SU-DHL-6 (cell line): Measurements from ENCODE around the gene ITGA8.

Experiments
- CTCF ChIP-seq: fragments of 200-600 bp; sonication (generic); IDR thresholded peaks from one replicate; pipeline ENCODE4 v1.5.1; 2017; ENCODE audit warnings: antibody characterized with exemption, mild to moderate bottlenecking, low read length, moderate library complexity; ENCODE audit not compliant: insufficient read depth, poor library complexity, severe bottlenecking
- EZH2phosphoT487 ChIP-seq: fragments of 200-600 bp; sonication (generic), shearing (Covaris generic); conservative IDR thresholded peaks from 2 replicates; pipeline ENCODE4 v1.6.1; 2018; ENCODE audit warnings: mild to moderate bottlenecking, antibody characterized with exemption, low read length, moderate library complexity, mixed read lengths

- TF ChIP-seq CTCF (no peak), EZH2phosphoT487 (no peak)
Observed at GRCh38 chr10:15484128-15484527, 235.6 kb downstream of the ITGA8 start.
